Measurements from ENCODE around the gene KIF5C. TPM values are rescaled to one million over a fixed set of nuclear protein-coding genes. Genes with fewer than 3 reads are reported as not detected.

The KIF5C gene
- total RNA-seq, 1 donor from 2014 or later, result 6.2 TPM

DNA sequence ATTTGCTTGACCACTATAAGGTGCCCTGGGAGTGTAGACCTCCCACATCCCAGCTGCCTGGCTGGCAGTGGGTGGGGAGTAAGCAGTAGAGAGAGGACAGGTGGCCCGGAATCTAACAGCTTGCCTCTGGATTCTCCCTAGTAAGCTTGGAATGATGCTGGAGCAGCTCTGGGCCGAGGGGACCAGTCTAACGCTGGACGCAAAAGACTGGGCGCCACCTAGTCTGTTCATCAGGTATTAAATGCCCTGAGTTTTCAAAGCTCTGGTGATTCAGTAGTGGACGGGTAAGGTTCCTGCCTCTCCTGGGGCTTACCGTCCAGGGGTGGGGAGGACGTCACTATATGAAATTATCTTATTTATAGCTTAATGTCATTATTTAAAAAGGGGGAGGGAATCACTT is 162.8 kb downstream of the KIF5C start:
- Histone ChIP-seq H3K9me3 (no peaks in the 10 kb centered on the region), H3K27ac (no peak overlapping the region), H3K4me1 (no peaks in the 10 kb centered on the region), H3K27me3 (no peaks in the 10 kb centered on the region), H3K36me3 (no peaks in the 10 kb centered on the region), H3K4me3 (no peak overlapping the region)
- intact Hi-C loops (cut with DNase I), result no loop called here
- no peak for DNase-seq (ENCODE audit: low spot score in 2 of 2)
- TF ChIP-seq, protein P1, sequence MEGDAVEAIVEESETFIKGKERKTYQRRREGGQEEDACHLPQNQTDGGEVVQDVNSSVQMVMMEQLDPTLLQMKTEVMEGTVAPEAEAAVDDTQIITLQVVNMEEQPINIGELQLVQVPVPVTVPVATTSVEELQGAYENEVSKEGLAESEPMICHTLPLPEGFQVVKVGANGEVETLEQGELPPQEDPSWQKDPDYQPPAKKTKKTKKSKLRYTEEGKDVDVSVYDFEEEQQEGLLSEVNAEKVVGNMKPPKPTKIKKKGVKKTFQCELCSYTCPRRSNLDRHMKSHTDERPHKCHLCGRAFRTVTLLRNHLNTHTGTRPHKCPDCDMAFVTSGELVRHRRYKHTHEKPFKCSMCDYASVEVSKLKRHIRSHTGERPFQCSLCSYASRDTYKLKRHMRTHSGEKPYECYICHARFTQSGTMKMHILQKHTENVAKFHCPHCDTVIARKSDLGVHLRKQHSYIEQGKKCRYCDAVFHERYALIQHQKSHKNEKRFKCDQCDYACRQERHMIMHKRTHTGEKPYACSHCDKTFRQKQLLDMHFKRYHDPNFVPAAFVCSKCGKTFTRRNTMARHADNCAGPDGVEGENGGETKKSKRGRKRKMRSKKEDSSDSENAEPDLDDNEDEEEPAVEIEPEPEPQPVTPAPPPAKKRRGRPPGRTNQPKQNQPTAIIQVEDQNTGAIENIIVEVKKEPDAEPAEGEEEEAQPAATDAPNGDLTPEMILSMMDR (IDR thresholded peaks at IDR 0.05), result no peak

DNA sequence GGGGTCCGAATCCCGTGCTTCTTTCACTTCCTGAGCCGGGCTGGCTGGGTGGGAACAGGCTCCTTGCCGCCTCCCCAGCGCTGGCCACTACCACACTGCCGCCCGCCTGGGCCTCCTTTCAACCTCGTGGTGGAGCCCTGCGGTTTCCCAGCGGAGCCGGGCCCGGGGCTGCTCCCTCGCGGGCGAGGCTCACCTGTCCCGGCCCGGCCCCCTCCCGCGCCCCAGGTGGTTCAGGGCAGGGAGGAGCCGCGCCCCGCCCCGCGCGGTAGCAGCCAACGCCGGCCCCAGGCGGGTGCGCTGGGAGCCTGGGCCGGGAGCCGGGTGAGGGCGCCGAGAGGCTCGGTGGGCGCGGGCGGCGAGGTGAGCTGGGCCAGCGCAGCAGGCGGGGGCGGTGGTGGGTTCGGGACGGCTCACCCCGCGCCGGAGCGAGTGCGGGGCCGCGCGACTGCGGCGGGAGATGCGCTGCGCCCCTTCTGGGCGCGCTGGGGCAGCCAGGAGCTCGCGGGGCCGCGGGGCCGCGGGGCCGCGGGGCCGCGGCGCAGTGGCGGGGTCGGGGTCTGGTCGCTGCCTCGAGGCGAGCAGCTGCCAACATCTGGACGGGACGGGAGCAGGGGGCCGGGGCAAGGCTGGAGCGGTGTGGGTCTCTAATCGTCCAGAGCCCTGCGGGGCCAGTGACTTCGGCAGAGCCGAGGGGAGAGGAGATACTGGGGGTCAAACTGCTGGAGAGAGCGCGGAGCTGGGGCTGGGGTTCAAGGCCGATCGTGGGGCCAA is 163.6 kb downstream of the KIF5C start, which contains the start of gene LYPD6B:
LYPD6B (plus strand) TSS at position 258 of the 771 bp plus-strand sequence. CDS start 92,250 bp downstream, outside the sequence.
- no peaks in the 10 kb centered on the region for H3K27me3 ChIP-seq
- intact Hi-C loops (cut with DNase I), result no loop called here

DNA sequence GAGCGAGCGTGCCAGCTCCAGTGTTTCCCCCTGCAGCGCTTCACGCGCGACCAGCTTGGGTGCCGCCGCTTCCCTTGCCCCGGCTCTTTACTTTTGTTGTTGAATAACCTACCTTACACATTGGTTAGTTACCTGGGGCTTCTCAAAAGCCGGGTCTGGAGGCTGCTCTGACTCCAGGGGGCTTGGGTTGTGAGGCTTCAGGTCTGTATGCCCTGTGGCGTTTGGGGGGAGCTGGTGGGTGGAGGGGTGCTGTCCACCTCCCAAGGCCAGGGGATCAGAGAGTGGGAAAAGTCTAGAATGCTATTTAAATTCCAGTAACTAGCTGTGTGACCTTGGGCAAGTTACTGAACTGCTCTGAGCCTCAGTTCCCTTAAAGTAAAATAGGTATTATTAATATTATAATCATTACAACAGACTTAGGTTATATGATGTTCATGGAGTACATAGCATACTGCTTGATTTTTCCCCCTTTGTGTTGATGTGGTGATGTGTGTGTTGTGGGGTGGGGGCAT is 164.2 kb downstream of the KIF5C start:
- no peak for DNase-seq (ENCODE audit: low spot score in 2 of 2)
- no peaks in the 10 kb centered on the region for H3K9me3 ChIP-seq
- H3K4me1 ChIP-seq, result no peaks in the 10 kb centered on the region
- intact Hi-C loops (cut with DNase I), result no loop called here
- no peaks in the 10 kb centered on the region for H3K36me3 ChIP-seq
- peak overlapping the region in 1 of 2 donors; percentile 60 for H3K4me3 ChIP-seq
- H3K27me3 ChIP-seq, result no peaks in the 10 kb centered on the region
- H3K27ac ChIP-seq, result no peak overlapping the region
- TF ChIP-seq, protein P1 (IDR thresholded peaks at IDR 0.05), result no peak

More for the DNA sequence above, 163.6 kb downstream of the KIF5C start, which contains the start of gene LYPD6B:
- H3K9me3 ChIP-seq, result no peaks in the 10 kb centered on the region
- TF ChIP-seq, protein P1 (IDR thresholded peaks at IDR 0.05), result no peak
- H3K36me3 ChIP-seq, result no peaks in the 10 kb centered on the region
- no peak within 1 kb of the TSS for H3K27ac ChIP-seq
- H3K4me1 ChIP-seq, result no peaks in the 10 kb centered on the region
- H3K4me3 ChIP-seq, result peak within 1 kb of the TSS; percentile 48 to 60
- no peak for DNase-seq (ENCODE audit: low spot score in 2 of 2)

DNA sequence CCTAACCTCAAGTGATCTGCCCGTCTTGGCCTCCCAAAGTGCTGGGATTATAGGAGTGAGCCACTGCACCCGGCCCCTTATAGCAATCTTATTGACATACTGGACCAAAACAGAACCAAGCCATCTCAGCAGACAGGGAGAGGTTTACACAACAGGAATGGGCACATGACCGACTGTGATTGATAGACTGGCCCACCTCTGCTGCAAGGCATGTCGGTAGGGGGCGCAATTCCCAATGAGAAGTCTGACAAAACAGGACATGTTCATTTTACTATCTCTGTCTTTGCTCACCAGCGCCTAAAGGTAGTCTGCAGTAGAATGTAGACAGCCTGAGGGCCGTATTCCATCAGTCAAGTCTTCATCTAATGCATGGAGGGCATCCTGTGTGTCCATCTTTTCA is 165.4 kb downstream of the KIF5C start:
- TF ChIP-seq, protein P1 (IDR thresholded peaks at IDR 0.05), result peak in 1 of 3 experiments; percentile 6
- H3K27ac ChIP-seq, result no peak overlapping the region
- no peaks in the 10 kb centered on the region for H3K9me3 ChIP-seq
- H3K36me3 ChIP-seq, result no peaks in the 10 kb centered on the region
- H3K4me3 ChIP-seq, result no peak overlapping the region
- no peak for DNase-seq (ENCODE audit: low spot score in 2 of 2)
- intact Hi-C loops (cut with DNase I), result no loop called here
- no peaks in the 10 kb centered on the region for H3K4me1 ChIP-seq
- no peaks in the 10 kb centered on the region for H3K27me3 ChIP-seq

DNA sequence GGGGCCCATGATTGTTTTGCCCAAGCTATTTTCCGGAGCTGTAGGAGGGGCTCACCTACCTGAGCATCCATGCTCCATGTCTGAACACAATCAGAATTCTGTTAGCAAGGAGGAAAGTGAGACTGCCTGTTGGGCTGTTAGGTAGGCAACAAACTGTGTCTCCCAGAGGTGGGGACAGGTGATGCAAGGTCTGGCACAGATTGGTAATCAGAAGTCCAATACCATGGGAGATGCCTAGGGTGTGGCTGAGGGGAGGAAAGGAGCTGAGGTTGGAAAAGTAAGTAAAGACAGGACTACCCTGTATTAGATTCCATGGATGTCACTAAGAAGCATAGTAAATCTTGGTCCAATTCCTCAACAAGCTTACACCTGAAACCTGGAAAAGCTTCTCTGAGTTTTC is 166.5 kb downstream of the KIF5C start:
- Histone ChIP-seq H3K4me3 (no peak overlapping the region), H3K36me3 (no peaks in the 10 kb centered on the region), H3K4me1 (no peaks in the 10 kb centered on the region), H3K27me3 (no peaks in the 10 kb centered on the region), H3K27ac (no peak overlapping the region), H3K9me3 (peaks cover 0 to 10% of the 10 kb centered on the region in 2 donors)
- TF ChIP-seq, protein P1 (IDR thresholded peaks at IDR 0.05), result no peak
- intact Hi-C loops (cut with DNase I), result no loop called here
- DNase-seq (ENCODE audit: low spot score in 2 of 2), result no peak
